Muscle layer of duodenum (tissue), 2 donors: ENCODE results near the gene ADAD1.

Experiments
- H3K27ac ChIP-seq: one replicate; pipeline ENCODE4 v1.7.0; 2013; ENCODE audit warnings: mild to moderate bottlenecking, low read length
- H3K27me3 ChIP-seq: one replicate; pipeline ENCODE4 v1.7.0; 2013; ENCODE audit warnings: low read depth, mild to moderate bottlenecking, control low read depth, low read length
- H3K36me3 ChIP-seq, 2 donors: one replicate each; pipeline ENCODE4 v1.7.0; 2013; ENCODE audit warnings: low read length in 2 of 2, control low read depth in 1 of 2, mild to moderate bottlenecking in 1 of 2; ENCODE audit not compliant: insufficient read depth in 2 of 2, control insufficient read depth in 1 of 2
- H3K4me1 ChIP-seq, 2 donors: one replicate each; pipeline ENCODE4 v1.7.0; 2013; ENCODE audit warnings: low read length in 2 of 2, mild to moderate bottlenecking in 2 of 2, control low read depth in 1 of 2, moderate library complexity in 1 of 2; ENCODE audit not compliant: insufficient read depth in 2 of 2, control insufficient read depth in 1 of 2
- H3K4me3 ChIP-seq, 2 donors: one replicate each; pipeline ENCODE4 v1.7.0; 2013; ENCODE audit warnings: low read length in 2 of 2, low read depth in 1 of 2, mild to moderate bottlenecking in 1 of 2
- H3K9me3 ChIP-seq, 2 donors: one replicate each; pipeline ENCODE4 v1.7.0; 2013; ENCODE audit warnings: low read length in 2 of 2, control low read depth in 1 of 2, mild to moderate bottlenecking in 1 of 2; ENCODE audit not compliant: control insufficient read depth in 1 of 2
- donor health status: healthy.

The ADAD1 gene

DNA sequence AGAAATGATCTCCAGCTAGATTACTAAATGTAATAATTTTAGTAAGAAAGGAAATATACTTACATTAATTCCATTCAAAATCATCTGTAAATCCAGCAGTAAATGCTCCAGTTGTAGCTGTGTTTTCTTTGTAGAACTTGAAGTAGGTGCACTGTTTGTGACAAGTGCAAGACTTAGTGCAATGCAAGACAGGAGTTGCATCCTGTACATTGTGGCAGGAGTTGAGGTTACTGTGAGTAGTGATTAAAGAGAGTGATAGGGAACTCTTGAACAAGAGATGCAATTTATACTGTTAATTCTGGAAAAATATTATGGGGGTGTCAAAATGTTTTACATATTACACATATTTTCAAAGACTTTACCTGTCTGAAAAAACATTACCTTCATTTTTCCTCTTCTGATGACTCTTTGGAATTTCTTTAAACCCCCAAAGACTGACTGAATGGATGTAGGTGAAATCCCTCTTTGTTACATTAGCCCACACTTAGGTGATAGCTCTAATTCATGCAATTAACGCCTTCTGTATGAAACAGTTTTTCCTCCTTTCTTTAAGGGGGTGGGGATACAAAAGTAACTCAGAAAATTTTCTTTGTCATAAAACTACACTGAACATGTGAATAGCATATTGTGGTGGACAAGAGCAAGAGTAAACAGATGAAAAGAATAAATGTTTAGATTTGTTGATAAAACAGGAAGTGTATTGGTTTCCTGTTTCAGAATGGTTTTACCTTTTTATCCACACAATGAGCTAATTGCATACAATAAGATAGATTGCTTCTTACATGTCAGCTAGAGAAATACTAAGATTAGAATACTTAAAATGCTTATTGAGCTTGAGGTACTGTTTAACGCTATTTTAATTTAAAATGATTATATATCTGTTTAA, 77.7 kb downstream of the ADAD1 start, which contains the start of gene IL2:
Gene IL2 (minus strand): TSS at position 495 of the 886 bp plus-strand sequence. CDS start 285 bp downstream, at position 210.
- Histone ChIP-seq H3K4me1 (no peaks in the 10 kb centered on the region), H3K27ac (no peak within 1 kb of the TSS), H3K9me3 (no peaks in the 10 kb centered on the region), H3K27me3 (no peaks in the 10 kb centered on the region), H3K36me3 (no peaks in the 10 kb centered on the region), H3K4me3 (no peak within 1 kb of the TSS)

DNA sequence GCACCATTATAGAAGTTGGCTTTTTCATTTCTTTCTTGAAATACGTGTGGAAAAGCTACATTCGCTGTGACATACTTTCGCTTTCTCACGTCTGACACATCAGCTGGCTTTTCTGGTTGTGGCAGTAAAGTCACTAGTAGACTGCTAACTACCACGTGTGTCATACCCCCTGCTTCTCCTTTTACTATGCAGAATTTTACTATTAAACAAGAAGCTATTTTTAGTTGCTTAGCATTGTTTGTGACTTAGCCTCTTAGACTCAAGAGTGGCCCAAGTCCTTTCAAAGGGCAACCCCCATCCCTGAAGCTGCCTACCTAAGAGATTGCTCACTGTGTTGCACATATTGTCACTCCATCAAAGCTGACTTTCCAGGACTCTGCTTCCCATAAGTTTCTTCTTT, 79.8 kb downstream of the ADAD1 start:
- H3K27ac ChIP-seq, result no peak overlapping the region
- no peaks in the 10 kb centered on the region for H3K9me3 ChIP-seq
- H3K4me3 ChIP-seq, result peak overlapping the region; percentile 42 to 56
- H3K36me3 ChIP-seq, result no peaks in the 10 kb centered on the region
- no peaks in the 10 kb centered on the region for H3K27me3 ChIP-seq
- no peaks in the 10 kb centered on the region for H3K4me1 ChIP-seq

DNA sequence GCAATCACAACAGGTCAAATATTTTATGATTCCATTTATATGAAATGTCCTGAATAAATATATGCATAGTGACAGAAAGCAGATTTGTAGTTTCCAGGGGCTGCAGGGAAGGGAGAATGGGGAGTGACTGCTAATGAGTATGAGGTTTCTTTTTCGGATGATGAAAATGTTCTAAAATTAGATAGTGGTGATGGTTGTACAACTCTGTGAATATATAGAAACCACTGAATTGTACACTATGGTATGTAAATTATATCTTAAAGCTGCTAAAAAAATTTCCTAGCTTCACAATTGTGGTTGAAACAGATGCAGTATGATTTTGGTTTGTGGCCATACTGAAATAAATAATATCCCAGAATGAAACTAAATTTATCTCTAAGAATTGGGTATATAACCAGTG, 90.6 kb downstream of the ADAD1 start:
- Histone ChIP-seq H3K4me1 (no peaks in the 10 kb centered on the region), H3K27ac (no peak overlapping the region), H3K4me3 (no peak overlapping the region), H3K27me3 (no peaks in the 10 kb centered on the region), H3K9me3 (peaks cover 0 to 12% of the 10 kb centered on the region in 2 donors), H3K36me3 (no peaks in the 10 kb centered on the region)

GRCh38 chr4:122475233-122475632, 96.4 kb downstream of the ADAD1 start:
- H3K27ac ChIP-seq, result no peak overlapping the region
- H3K4me1 ChIP-seq, result no peaks in the 10 kb centered on the region
- H3K4me3 ChIP-seq, result no peak overlapping the region
- no peaks in the 10 kb centered on the region for H3K27me3 ChIP-seq
- H3K9me3 ChIP-seq, result peaks cover 0 to 7% of the 10 kb centered on the region in 2 donors
- no peaks in the 10 kb centered on the region for H3K36me3 ChIP-seq

DNA sequence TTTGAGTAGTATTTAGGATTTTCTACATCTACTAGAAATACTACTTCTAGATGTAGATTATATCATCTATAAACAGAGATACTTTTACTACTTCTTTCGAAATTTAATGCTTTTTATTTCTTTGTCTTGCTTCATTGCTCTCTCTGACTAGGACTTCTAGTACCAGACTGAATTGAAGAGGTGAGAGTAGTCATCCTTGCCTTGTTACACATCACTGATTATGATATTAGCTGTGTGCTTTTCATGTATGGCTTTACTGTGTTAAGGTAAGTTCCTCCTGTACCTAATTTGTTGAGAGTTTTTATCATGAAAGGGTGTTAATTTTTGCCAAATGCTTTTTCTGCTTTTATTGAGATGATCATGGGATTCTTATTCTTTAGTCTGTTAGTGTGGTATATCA, 97.3 kb downstream of the ADAD1 start:
- Histone ChIP-seq H3K36me3 (no peaks in the 10 kb centered on the region), H3K27ac (no peak overlapping the region), H3K4me1 (no peaks in the 10 kb centered on the region), H3K9me3 (peaks cover 0 to 2% of the 10 kb centered on the region in 2 donors), H3K4me3 (no peak overlapping the region), H3K27me3 (no peaks in the 10 kb centered on the region)

GRCh38 chr4:122476745-122477144, 97.9 kb downstream of the ADAD1 start:
- Histone ChIP-seq H3K36me3 (no peaks in the 10 kb centered on the region), H3K4me3 (no peak overlapping the region), H3K27me3 (no peaks in the 10 kb centered on the region), H3K27ac (no peak overlapping the region), H3K4me1 (no peaks in the 10 kb centered on the region), H3K9me3 (peaks cover 0 to 2% of the 10 kb centered on the region in 2 donors)
